Stomach smooth muscle (tissue), 2 donors: ENCODE data around the gene EVPLL.
"Not testable (repeated sequence)": the region's sequence is repeated elsewhere in the genome, so short reads cannot be mapped to it uniquely, and the experiment has no call there.

Source experiments
- H3K27ac ChIP-seq: one replicate; pipeline ENCODE4 v1.7.0; 2013; ENCODE audit warnings: mild to moderate bottlenecking, low read length, inconsistent platforms
- H3K27me3 ChIP-seq, 2 donors: one replicate each; pipeline ENCODE4 v1.7.0; 2013; ENCODE audit warnings: low read length in 2 of 2; ENCODE audit not compliant: insufficient read depth in 2 of 2, control insufficient read depth in 1 of 2
- H3K36me3 ChIP-seq, 2 donors: one replicate each; pipeline ENCODE4 v1.7.0; 2013; ENCODE audit warnings: low read length in 2 of 2; ENCODE audit not compliant: control insufficient read depth in 2 of 2, insufficient read depth in 2 of 2
- H3K4me1 ChIP-seq: one replicate; pipeline ENCODE4 v1.7.0; 2013; ENCODE audit warnings: low read length; ENCODE audit not compliant: control insufficient read depth, insufficient read depth
- H3K4me3 ChIP-seq, 2 donors: one replicate each; pipeline ENCODE4 v1.7.0; 2013; ENCODE audit warnings: low read length in 2 of 2
- H3K9ac ChIP-seq, 2 donors: one replicate each; pipeline ENCODE4 v1.7.0; 2013; ENCODE audit warnings: low read length in 2 of 2, mild to moderate bottlenecking in 1 of 2
- H3K9me3 ChIP-seq, 2 donors: one replicate each; pipeline ENCODE4 v1.7.0; 2013; ENCODE audit warnings: low read length in 2 of 2; ENCODE audit not compliant: control insufficient read depth in 2 of 2
- donor health status: healthy.
- donor health status: Pancreatic carcinoma.

Gene EVPLL

DNA sequence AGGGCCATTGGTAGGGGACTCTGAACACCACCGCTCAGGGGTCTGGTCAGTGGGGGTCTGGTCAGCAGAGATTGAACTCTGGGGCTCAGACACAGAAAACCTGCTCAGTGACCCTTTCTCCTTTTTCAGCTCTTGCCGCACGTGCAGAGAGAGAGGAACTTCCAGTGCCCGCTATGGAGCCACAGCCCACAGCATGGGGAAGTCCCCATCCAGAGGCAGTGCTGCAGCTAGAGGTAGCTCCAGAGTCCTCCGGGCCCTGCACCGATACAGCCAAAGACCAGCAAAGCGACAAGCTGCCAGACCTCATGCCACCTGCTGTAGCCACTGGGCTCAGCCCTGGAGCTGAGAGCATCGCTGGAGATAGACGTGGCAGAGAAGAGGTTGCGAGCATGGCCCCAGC lies 11.2 kb downstream of the EVPLL start:
- not testable (repeated sequence) for H3K9ac ChIP-seq, H3K27me3 ChIP-seq, H3K36me3 ChIP-seq, H3K9me3 ChIP-seq, H3K4me3 ChIP-seq, H3K27ac ChIP-seq, H3K4me1 ChIP-seq

DNA sequence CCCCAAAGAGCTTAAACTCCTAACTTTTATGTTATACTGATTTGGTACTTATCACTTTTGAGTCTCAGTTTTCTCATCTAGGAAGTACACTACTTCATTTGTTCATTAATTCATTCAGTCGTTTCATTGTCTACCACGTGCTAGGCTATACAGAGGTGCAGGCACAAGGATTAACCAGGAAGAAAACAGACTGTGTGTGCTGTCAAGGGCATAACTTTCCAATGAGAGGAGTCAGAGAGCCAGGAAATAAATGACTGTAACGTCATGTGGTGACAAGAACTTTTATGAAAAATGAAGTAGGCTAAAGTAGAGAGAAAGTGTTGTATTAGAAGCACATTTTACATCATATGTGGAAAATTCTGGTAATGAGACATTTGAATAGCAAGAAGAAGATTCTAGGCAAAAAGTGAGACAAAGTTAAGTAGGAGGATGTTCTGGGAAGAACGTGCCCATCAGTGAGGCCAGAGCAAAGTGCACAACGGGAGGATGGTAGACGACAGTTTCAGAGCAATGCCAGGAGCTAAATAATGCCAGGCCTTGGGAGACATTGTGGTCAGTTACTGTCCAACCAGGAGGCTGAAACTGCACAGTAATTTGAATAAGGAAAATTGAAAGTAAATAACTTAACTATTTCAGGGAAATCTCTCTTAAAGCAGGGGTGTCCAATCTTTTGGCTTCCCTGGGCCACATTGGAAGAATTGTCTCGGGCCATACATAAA lies 24.5 kb downstream of the EVPLL start:
- not testable (repeated sequence) for H3K27ac ChIP-seq, H3K4me3 ChIP-seq, H3K9ac ChIP-seq, H3K27me3 ChIP-seq, H3K4me1 ChIP-seq, H3K9me3 ChIP-seq, H3K36me3 ChIP-seq

GRCh38 chr17:18403166-18403565 lies 25.6 kb downstream of the EVPLL start:
- H3K4me1 ChIP-seq, H3K4me3 ChIP-seq, H3K36me3 ChIP-seq, H3K27ac ChIP-seq, H3K27me3 ChIP-seq, H3K9ac ChIP-seq, H3K9me3 ChIP-seq: not testable (repeated sequence)

- H3K4me3 ChIP-seq, H3K4me1 ChIP-seq, H3K27ac ChIP-seq, H3K36me3 ChIP-seq, H3K9me3 ChIP-seq, H3K27me3 ChIP-seq, H3K9ac ChIP-seq: not testable (repeated sequence)
Measured at GRCh38 chr17:18403604-18404003, 26.0 kb downstream of the EVPLL start.

- H3K27me3 ChIP-seq, H3K4me3 ChIP-seq, H3K4me1 ChIP-seq, H3K9me3 ChIP-seq, H3K36me3 ChIP-seq, H3K9ac ChIP-seq, H3K27ac ChIP-seq: not testable (repeated sequence)
Measured at GRCh38 chr17:18408906-18409305, 31.3 kb downstream of the EVPLL start.

GRCh38 chr17:18409321-18409720 lies 31.7 kb downstream of the EVPLL start:
- not testable (repeated sequence) for H3K9ac ChIP-seq, H3K4me3 ChIP-seq, H3K36me3 ChIP-seq, H3K27me3 ChIP-seq, H3K27ac ChIP-seq, H3K4me1 ChIP-seq, H3K9me3 ChIP-seq

GRCh38 chr17:18410736-18411135 lies 33.2 kb downstream of the EVPLL start:
- H3K27me3 ChIP-seq, H3K36me3 ChIP-seq, H3K4me1 ChIP-seq, H3K9me3 ChIP-seq, H3K9ac ChIP-seq, H3K27ac ChIP-seq: not testable (repeated sequence)
- H3K4me3 ChIP-seq = peak overlapping the region in 1 of 2 donors; percentile 49

DNA sequence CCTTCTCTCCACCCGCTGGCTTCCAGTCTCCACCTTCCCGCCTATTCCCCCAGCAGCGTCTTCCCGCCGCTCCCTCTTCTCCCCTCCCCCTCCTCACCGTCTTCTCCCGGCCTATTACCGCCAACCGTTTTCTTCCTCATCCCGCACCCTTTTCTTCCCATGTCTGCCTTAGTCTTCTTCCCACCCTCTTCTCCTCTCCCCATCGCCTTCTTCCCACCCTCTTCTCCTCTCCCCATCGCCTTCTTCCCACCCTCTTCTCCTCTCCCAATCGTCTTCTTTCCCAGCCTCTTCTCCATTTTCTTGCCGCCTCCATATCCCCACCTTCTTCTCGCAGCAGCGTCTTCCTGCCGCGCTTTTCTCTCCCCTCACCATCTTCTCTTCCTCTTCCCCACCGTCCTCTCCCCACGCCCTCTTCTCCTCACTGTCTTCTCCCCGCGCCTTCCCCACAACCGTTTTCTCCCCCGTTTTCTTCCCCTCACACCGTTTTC lies 33.8 kb downstream of the EVPLL start:
- H3K36me3 ChIP-seq, H3K4me1 ChIP-seq, H3K27me3 ChIP-seq, H3K9me3 ChIP-seq: not testable (repeated sequence)
- Histone ChIP-seq H3K27ac (peak overlapping the region; percentile 41), H3K9ac (peak overlapping the region in 1 of 2 donors; percentile 5), H3K4me3 (peak overlapping the region; percentile 62 to 67)

GRCh38 chr17:18412001-18412538 lies 34.5 kb downstream of the EVPLL start:
- H3K4me1 ChIP-seq, H3K9ac ChIP-seq, H3K9me3 ChIP-seq, H3K27ac ChIP-seq, H3K27me3 ChIP-seq, H3K36me3 ChIP-seq: not testable (repeated sequence)
- H3K4me3 ChIP-seq = peak overlapping the region in 1 of 2 donors; percentile 62

- not testable (repeated sequence) for H3K27me3 ChIP-seq, H3K36me3 ChIP-seq
Measured at GRCh38 chr17:18421521-18421920, 43.9 kb downstream of the EVPLL start.

GRCh38 chr17:18422464-18422863 lies 44.9 kb downstream of the EVPLL start:
- not testable (repeated sequence) for H3K27ac ChIP-seq, H3K9me3 ChIP-seq, H3K4me3 ChIP-seq, H3K27me3 ChIP-seq, H3K4me1 ChIP-seq, H3K9ac ChIP-seq, H3K36me3 ChIP-seq

More at GRCh38 chr17:18421521-18421920, 43.9 kb downstream of the EVPLL start:
- H3K4me3 ChIP-seq, H3K4me1 ChIP-seq, H3K9ac ChIP-seq, H3K27ac ChIP-seq, H3K9me3 ChIP-seq: not testable (repeated sequence)
